ENCODE data around the gene CFAP74.
A peak's percentile ranks its signal among the peaks of the same experiment; 100 is the strongest.

Gene CFAP74

DNA sequence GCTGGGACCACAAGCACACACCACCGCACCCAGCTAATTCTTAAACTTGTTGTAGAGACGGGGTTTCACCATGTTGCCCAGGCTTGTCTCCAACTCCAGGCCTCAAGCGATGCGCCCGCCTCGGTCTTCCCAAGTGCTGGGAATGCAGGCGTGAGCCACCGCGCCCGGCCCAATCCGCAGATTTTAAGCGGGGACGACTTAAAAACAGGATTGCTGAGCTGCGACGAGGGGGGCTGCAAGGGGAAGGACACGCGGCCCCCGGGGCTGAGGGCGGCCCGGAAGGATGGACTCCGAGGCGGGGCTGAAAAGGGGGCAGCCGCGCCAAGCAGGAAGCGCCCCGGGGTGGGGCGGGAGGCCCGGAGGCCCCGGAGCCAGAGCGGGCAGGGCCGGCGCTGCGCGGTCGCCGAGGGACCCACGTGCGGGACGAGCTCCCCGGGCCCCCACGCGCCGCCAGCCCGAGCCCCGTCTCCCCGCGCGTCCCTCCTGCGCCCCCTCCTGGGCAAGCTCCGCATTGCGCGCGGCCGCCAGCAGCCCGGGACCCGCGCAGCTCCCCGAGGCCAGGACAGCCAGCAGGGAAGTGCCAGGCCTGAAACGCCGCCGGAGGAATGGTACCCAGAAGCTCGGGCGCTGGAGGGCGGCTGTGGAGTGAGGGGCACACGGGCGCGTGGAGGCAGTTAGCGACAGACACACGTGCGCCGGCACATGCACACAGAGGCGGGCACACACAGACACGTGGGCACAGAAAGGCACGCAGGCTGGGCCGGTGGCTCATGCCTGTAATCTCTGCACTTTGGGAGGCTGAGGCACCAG, 41.1 kb upstream of the CFAP74 start:
- H3K27me3 Mint-ChIP-seq, result peaks cover 19% of the 10 kb centered on the region
- peak overlapping the region; percentile 56 for H3K4me3 Mint-ChIP-seq
- peak overlapping the region; percentile 67 for H3K27ac Mint-ChIP-seq
- H3K4me1 Mint-ChIP-seq (ENCODE audit: low read depth), result peaks cover 27% of the 10 kb centered on the region
- no peaks in the 10 kb centered on the region for H3K9me3 Mint-ChIP-seq
- no peaks in the 10 kb centered on the region for H3K36me3 Mint-ChIP-seq (ENCODE audit: low read depth)

DNA sequence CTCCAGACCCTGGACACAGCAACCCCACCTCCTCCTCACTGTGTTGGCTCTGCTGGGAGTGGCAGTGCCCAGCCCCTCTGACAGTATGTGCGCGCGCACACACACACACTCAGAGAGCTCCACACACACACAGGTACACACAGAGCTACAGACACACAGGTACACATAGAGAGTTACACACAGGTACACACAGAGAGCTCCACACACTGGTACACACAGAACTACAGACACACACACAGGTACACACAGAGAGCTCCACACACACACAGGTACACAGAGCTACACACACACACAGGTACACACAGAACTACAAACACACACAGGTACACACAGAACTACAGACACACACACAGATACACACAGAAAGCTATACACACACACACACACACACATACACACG, 40.3 kb upstream of the CFAP74 start:
- H3K36me3 Mint-ChIP-seq (ENCODE audit: low read depth), result no peaks in the 10 kb centered on the region
- peaks cover 12% of the 10 kb centered on the region for H3K27me3 Mint-ChIP-seq
- H3K27ac Mint-ChIP-seq, result peak overlapping the region; percentile 61
- H3K4me1 Mint-ChIP-seq (ENCODE audit: low read depth), result peaks cover 20% of the 10 kb centered on the region
- H3K4me3 Mint-ChIP-seq, result peak overlapping the region; percentile 56
- H3K9me3 Mint-ChIP-seq, result no peaks in the 10 kb centered on the region

DNA sequence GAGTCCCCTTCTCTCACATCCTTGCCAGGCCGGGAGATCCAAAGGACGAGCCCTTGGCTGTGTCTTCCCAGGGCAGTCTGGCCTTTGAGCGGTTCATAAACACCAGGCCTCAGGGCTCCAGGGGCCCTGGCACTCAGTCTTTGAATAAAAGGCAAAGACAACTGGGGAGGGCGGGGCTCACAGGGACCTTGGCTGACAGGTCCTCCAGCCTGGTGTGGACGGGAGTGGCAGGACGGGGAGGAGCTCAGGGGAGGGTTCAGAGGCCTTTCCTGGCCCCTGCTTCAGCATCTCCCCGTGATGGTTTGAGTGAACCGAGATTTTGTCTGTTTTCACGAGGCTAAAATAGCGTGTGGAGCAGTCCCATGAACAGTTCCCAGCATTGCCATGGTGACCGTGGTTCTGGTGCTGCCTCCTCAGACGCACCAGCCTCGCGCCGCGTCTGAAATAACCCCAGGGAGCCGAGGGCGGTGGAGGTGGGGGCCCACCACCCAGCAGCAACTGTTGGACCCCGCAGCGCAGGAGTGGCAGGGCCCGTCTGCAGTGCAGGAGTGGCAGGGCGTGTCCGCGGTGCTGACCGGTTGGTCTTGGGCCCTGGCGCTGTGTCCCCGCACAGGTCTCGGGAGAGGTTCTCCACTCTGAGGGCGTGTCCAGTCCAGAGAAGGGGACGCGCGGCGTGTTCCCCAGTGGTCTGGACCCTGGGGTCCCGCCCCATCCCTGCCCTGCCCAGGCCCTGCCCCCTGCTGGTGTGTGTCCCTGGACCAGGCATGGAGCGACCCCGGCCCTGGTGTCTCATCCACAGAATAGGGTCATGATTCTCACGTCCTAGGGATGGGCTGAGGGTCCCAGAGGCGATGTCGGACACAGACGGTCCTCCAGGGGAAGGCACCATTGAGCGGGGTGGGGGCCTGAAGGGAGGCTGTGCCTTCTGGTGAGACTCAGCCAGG, 39.5 kb upstream of the CFAP74 start:
- no peaks in the 10 kb centered on the region for H3K9me3 Mint-ChIP-seq
- no peaks in the 10 kb centered on the region for H3K36me3 Mint-ChIP-seq (ENCODE audit: low read depth)
- H3K4me1 Mint-ChIP-seq (ENCODE audit: low read depth), result peaks cover 16% of the 10 kb centered on the region
- H3K27me3 Mint-ChIP-seq, result peaks cover 6% of the 10 kb centered on the region
- H3K27ac Mint-ChIP-seq, result no peak overlapping the region
- H3K4me3 Mint-ChIP-seq, result no peak overlapping the region

DNA sequence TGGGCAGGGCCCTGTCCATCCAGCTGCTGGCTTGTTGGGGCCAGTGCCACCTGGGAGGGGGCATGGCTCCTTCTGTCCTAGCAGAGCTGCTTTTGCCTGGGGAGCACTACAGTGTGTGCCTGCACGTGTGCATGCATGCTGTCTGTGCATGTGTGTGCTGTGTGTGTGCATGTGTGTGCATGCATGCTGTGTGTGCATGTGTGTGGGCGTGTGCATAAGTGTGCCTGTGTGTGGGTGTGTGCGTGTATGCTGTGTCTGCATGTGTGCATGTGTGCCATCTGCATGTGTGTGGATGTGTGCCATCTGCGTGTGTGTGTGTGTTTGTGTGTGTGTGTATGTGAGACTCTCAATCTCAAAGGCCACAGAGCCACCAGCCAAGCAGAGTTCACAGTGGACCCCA, 38.3 kb upstream of the CFAP74 start:
- H3K27me3 Mint-ChIP-seq, result peaks cover 6% of the 10 kb centered on the region
- H3K9me3 Mint-ChIP-seq, result no peaks in the 10 kb centered on the region
- H3K36me3 Mint-ChIP-seq (ENCODE audit: low read depth), result no peaks in the 10 kb centered on the region
- peaks cover 16% of the 10 kb centered on the region for H3K4me1 Mint-ChIP-seq (ENCODE audit: low read depth)
- no peak overlapping the region for H3K27ac Mint-ChIP-seq
- H3K4me3 Mint-ChIP-seq, result no peak overlapping the region

DNA sequence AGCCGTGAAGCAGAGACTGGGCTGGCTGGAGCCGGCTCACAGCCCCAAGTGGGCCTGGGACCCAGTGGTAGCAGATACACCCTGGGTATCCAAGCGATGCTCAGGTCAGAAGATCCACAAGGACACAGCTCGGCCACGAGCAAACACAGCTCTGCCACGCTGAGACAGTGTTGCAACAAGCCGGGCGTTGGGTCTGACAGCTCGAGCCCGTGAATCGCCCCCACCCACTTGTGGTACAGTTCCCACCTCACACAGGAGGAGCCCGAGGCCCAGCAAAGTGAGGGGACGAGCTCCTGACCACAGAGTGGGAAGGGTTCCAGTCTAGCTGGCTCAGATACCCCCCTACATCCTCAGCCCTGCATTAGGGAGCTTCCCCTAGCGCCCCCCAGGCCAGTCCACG, 37.7 kb upstream of the CFAP74 start:
- H3K36me3 Mint-ChIP-seq (ENCODE audit: low read depth), result no peaks in the 10 kb centered on the region
- H3K27ac Mint-ChIP-seq, result no peak overlapping the region
- no peaks in the 10 kb centered on the region for H3K9me3 Mint-ChIP-seq
- H3K27me3 Mint-ChIP-seq, result peaks cover 6% of the 10 kb centered on the region
- no peak overlapping the region for H3K4me3 Mint-ChIP-seq
- peaks cover 16% of the 10 kb centered on the region for H3K4me1 Mint-ChIP-seq (ENCODE audit: low read depth)

DNA sequence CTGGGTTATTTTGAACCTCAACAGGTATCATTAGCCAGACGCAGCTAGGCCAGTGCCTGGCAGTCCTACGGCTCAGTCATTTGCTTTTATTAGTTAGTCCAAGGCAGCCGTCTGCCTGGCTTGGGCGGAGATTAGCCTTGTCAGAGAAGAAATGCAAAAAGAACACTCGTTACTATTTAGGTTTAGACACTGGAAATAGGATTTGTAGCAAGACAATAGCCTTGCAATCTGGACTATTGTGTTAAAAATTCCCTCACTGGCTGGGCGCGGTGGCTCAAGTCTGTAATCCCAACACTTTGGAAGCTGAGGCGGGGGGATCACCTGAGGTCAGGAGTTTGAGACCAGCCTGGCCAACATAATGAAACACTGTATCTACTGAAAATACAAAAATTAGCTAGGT, 35.7 kb upstream of the CFAP74 start:
- H3K27ac Mint-ChIP-seq, result no peak overlapping the region
- no peaks in the 10 kb centered on the region for H3K9me3 Mint-ChIP-seq
- H3K36me3 Mint-ChIP-seq (ENCODE audit: low read depth), result no peaks in the 10 kb centered on the region
- H3K27me3 Mint-ChIP-seq, result no peaks in the 10 kb centered on the region
- H3K4me1 Mint-ChIP-seq (ENCODE audit: low read depth), result peaks cover 5% of the 10 kb centered on the region
- H3K4me3 Mint-ChIP-seq, result no peak overlapping the region

DNA sequence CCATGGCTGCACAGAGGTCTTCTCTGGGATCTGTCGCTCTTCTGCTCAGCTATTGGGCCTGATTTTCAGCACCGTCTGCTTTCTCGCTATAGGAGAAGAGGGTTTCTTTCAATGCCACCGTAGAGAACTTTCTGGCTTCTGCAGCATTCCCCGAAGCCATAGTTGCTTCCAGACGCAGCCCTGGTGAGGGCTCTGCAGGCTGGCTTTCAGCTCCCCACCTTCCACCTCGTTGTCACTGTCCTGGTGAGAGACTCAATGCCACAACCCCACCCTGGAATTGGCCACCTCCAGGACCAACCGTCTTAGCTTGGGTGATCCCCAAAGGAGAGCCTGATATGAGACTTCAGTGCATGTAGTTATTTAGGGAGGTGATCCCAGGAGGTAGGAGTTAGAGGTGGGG, 34.6 kb upstream of the CFAP74 start:
- H3K27ac Mint-ChIP-seq, result no peak overlapping the region
- H3K27me3 Mint-ChIP-seq, result no peaks in the 10 kb centered on the region
- no peaks in the 10 kb centered on the region for H3K9me3 Mint-ChIP-seq
- no peaks in the 10 kb centered on the region for H3K4me1 Mint-ChIP-seq (ENCODE audit: low read depth)
- no peak overlapping the region for H3K4me3 Mint-ChIP-seq
- no peaks in the 10 kb centered on the region for H3K36me3 Mint-ChIP-seq (ENCODE audit: low read depth)

DNA sequence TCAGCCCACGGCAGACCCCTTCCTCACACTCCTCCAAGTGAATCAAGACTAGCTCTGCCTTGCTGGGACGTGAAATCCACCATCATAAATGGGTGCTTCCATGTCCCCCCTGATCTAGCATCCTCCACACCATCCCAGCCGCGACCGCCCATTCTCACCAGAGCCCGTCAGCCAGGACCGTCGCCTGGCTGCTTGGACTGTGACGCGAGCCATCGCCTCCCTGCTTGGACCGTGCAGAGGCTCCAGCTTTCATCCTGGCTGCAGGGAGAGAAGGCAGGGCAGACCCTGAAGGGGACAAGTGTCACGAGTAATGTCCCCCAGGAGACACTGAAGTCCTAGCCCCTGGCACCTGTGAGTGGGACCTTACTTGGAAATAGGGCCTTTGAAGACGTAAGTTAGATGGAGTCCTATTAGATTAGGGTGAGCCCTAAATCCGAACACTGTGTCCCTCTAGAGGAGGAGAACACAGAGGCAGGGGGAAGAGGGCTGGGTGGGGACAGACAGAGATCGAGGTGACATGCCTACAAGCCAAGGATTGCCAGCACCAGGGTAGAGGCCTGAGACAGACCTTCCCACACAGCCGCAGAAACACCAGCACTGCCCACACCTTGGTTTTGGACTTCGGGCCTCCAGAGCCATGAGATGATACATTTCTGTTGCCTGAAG, 33.9 kb upstream of the CFAP74 start:
- no peak overlapping the region for H3K4me3 Mint-ChIP-seq
- H3K27ac Mint-ChIP-seq, result no peak overlapping the region
- H3K9me3 Mint-ChIP-seq, result no peaks in the 10 kb centered on the region
- no peaks in the 10 kb centered on the region for H3K36me3 Mint-ChIP-seq (ENCODE audit: low read depth)
- H3K4me1 Mint-ChIP-seq (ENCODE audit: low read depth), result no peaks in the 10 kb centered on the region
- no peaks in the 10 kb centered on the region for H3K27me3 Mint-ChIP-seq

DNA sequence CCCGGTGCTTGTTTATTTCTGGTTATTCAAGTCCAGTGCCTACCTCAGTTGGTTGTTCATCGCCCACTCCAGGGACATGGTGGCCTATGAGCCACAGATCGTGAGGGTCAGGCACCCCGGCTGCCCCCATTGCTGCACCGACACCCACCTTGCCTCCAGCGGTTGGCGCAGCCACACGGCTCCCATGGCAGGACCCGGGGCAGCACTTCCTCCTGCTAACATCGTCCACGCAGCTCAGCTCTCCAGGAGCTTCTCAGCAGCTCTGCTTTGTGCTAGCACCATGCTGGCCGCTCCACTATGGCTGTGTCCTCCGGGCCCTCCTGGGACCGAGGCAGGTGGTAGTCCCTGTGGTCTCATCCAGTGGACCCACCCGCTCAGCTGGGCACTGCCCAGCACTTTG, 32.7 kb upstream of the CFAP74 start:
- Mint-ChIP-seq H3K27ac (no peak overlapping the region), H3K27me3 (no peaks in the 10 kb centered on the region), H3K4me3 (no peak overlapping the region), H3K9me3 (no peaks in the 10 kb centered on the region), H3K36me3 (ENCODE audit: low read depth) (no peaks in the 10 kb centered on the region), H3K4me1 (ENCODE audit: low read depth) (no peaks in the 10 kb centered on the region)

DNA sequence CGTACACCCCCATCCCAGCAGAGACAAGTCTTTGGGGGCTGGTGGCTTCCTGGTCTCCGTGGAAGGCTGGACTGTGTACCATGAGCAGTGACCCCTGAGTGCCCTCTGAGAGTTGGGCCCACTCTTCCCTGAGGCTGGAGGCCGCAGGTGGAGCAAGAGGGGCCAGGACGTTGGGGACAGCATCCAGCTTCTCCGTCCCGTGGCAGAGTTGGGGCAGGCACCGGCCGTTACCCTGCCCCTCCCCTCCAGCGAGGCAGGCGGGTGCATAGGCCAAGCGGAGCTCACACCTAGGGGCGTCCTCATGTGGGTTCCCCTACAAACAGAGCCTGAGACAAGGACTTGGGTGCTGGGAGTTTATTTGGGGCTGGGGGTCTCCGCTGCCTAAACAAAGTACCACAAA, 29.6 kb upstream of the CFAP74 start:
- Mint-ChIP-seq H3K36me3 (ENCODE audit: low read depth) (no peaks in the 10 kb centered on the region), H3K27me3 (no peaks in the 10 kb centered on the region), H3K9me3 (no peaks in the 10 kb centered on the region)

DNA sequence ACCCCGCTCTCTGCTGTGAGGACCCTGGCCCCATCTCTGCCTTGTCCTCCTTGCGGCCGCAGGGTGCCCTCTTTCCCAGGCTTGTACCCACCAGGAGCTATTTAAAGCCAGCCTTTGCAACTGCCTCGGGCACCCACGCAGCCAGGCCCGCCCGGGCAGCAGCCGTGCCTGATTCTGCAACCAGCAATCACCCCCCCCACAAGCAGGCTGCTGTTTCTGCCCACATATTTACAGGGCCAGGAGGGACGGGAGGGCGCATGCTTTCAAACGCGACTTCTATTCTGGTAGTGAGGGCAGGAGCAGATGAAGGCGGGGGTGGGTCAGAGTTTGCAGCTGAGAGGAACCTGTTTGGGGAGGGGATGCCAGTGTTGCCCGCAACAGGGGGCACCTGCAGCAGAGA, 29.2 kb upstream of the CFAP74 start:
- H3K36me3 Mint-ChIP-seq (ENCODE audit: low read depth), result no peaks in the 10 kb centered on the region
- no peak overlapping the region for H3K4me3 Mint-ChIP-seq
- no peaks in the 10 kb centered on the region for H3K27me3 Mint-ChIP-seq
- no peaks in the 10 kb centered on the region for H3K4me1 Mint-ChIP-seq (ENCODE audit: low read depth)
- H3K27ac Mint-ChIP-seq, result no peak overlapping the region
- H3K9me3 Mint-ChIP-seq, result no peaks in the 10 kb centered on the region

More for the DNA sequence above, 29.6 kb upstream of the CFAP74 start:
- no peaks in the 10 kb centered on the region for H3K4me1 Mint-ChIP-seq (ENCODE audit: low read depth)
- no peak overlapping the region for H3K4me3 Mint-ChIP-seq
- no peak overlapping the region for H3K27ac Mint-ChIP-seq

DNA sequence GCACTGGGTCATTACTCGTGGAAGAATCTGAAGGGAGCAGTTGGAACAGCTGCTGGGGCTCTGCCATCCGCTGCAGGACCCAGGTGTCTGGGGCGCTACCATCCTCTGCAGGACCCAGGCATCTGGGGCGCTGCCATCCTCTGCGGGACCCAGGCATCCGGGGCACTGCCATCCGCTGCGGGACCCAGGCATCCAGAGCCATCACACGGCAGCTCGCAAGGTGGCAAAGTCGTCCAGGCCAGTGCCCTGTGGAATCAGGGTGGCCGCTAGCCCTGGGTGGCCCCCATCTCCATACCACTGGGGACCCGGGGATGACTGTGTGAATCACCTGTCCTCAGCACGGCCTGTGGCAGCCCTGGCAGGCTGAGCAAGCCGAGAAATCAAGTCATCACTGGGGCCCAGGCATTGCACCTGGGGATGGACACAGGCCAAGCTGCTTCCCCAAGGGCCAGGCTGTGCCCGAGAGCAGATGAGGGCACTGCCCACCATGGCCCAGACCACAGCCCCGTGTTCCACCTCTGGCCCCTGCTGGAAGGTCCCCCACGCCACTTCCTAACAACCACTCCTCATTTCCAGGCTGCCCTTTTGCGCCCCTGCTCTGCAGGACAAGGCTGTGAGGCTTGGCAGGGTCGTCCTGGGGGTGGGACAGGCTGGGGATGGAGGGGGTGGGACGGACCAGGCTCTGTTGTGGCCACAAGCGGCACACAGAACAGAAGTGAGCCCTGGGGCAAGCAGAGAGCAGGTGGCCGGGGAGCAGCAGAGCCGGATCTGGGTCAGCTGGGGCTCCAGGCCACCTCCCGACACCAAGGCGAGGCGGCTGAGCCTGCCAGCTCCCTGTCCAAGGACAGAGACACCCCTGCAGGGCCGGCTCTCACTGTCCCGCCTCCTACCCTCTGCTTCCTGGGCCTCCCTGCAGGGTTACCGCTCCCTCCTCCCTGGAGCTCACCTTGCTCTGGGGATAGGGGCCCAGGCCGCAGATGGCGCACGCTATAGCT, 28.3 kb upstream of the CFAP74 start:
- H3K9me3 Mint-ChIP-seq, result no peaks in the 10 kb centered on the region
- no peaks in the 10 kb centered on the region for H3K36me3 Mint-ChIP-seq (ENCODE audit: low read depth)
- H3K4me1 Mint-ChIP-seq (ENCODE audit: low read depth), result no peaks in the 10 kb centered on the region
- H3K27ac Mint-ChIP-seq, result no peak overlapping the region
- H3K4me3 Mint-ChIP-seq, result no peak overlapping the region
- no peaks in the 10 kb centered on the region for H3K27me3 Mint-ChIP-seq

DNA sequence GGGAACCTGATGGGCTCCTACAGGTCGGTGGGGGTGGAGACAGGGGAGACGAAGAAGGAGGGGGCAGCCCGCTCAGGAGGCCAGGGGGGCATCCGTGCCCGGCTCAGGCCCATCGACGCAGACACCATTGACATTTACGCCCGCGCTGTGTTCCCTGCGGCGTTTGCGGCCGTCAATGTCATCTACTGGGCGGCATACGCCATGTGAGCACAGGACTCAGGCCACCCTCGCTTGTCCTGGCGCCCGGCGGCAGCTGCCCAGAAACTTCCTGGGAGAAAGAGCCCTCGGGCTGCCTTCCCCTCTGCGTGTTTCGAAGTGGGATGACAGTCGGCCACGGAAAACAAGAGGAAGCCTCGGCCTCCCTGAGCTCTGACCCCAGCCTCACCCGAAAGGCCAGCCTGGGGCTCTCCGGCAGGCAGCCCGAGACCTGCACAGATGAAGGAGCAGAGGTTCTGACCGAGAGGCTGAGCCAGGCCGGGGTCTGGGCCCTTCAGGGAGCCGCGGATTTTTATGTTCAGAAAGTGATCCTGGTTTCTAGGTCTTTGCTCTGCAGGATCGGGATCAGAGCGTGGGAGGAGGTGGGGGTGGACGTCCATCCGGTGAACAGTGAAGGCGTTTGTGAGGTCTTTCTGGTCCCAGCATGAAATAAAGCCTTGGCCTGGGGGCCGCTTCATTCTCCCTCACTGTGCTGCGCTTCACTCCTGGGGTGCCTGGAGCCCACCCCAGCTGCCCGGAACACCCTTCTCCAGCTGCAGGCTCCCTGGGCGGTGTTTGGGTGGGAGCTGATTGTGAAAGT, 26.7 kb upstream of the CFAP74 start:
- Mint-ChIP-seq H3K36me3 (ENCODE audit: low read depth) (no peaks in the 10 kb centered on the region), H3K27me3 (no peaks in the 10 kb centered on the region), H3K4me3 (no peak overlapping the region), H3K9me3 (no peaks in the 10 kb centered on the region), H3K27ac (no peak overlapping the region), H3K4me1 (ENCODE audit: low read depth) (no peaks in the 10 kb centered on the region)

Data from stimulated activated naive CD8-positive, alpha-beta T cell treated with anti-CD3 and anti-CD28 coated beads, Interleukin-15, Interleukin-2, amounts not matched to agents 100 ng/mL and 50 ng/mL, for 24 hours (primary cell).